ENCODE data around the gene COX4I1. TPM values are rescaled to one million over a fixed set of nuclear protein-coding genes. Genes with fewer than 3 reads are reported as not detected.

The COX4I1 gene
- total and polyA plus RNA-seq, 9 of the 15 experiments (the other 6 are each of a cell fraction or from before 2014, with no cell fraction given): 651 to 2,356 (median 1,032) TPM

DNA sequence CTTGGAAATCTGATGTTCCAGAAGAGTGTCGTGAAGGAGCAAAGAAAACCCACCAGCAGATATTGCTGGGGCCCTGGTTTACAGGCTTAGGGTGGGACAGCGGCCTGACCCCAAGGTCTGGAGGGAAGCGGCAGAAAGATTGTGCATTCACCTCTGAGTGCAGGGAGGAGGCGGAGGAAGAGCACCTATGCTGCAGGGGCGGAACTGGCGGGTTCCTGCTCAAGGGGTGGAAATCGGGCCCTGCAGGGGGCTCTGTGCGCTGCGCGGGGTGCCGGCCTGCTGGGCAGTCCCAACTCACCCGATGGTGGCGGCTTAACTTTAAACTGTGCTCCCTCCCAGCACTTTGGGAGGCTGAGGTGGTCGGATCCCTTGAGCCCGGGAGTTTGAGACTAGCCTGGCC lies 47.5 kb downstream of the COX4I1 start:
- TF ChIP-seq, protein P1, sequence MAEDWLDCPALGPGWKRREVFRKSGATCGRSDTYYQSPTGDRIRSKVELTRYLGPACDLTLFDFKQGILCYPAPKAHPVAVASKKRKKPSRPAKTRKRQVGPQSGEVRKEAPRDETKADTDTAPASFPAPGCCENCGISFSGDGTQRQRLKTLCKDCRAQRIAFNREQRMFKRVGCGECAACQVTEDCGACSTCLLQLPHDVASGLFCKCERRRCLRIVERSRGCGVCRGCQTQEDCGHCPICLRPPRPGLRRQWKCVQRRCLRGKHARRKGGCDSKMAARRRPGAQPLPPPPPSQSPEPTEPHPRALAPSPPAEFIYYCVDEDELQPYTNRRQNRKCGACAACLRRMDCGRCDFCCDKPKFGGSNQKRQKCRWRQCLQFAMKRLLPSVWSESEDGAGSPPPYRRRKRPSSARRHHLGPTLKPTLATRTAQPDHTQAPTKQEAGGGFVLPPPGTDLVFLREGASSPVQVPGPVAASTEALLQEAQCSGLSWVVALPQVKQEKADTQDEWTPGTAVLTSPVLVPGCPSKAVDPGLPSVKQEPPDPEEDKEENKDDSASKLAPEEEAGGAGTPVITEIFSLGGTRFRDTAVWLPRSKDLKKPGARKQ (CRISPR knock-in tag; IDR thresholded peaks at IDR 0.05): no peak
- TF ChIP-seq ZNF75A (CRISPR knock-in tag; IDR thresholded peaks at IDR 0.05): no peak
- TF ChIP-seq DPF2 (IDR thresholded peaks at IDR 0.05): no peak
- TF ChIP-seq FOXM1 (IDR thresholded peaks at IDR 0.05; ENCODE audit: low read depth): no peak
- TF ChIP-seq FOXM1 (CRISPR knock-in tag; IDR thresholded peaks at IDR 0.05; ENCODE audit: low read depth): no peak
- no peak for TF ChIP-seq ZFPM2 (CRISPR knock-in tag; IDR thresholded peaks at IDR 0.05)
- TF ChIP-seq, protein P2, sequence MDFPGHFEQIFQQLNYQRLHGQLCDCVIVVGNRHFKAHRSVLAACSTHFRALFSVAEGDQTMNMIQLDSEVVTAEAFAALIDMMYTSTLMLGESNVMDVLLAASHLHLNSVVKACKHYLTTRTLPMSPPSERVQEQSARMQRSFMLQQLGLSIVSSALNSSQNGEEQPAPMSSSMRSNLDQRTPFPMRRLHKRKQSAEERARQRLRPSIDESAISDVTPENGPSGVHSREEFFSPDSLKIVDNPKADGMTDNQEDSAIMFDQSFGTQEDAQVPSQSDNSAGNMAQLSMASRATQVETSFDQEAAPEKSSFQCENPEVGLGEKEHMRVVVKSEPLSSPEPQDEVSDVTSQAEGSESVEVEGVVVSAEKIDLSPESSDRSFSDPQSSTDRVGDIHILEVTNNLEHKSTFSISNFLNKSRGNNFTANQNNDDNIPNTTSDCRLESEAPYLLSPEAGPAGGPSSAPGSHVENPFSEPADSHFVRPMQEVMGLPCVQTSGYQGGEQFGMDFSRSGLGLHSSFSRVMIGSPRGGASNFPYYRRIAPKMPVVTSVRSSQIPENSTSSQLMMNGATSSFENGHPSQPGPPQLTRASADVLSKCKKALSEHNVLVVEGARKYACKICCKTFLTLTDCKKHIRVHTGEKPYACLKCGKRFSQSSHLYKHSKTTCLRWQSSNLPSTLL (IDR thresholded peaks at IDR 0.05): no peak
- Histone ChIP-seq H2AFZ (ENCODE audit: low read depth, low read length) (no peak overlapping the region), H3K4me1 (replicated peaks in 1 of 2; ENCODE audit: control insufficient read depth in 2 of 2, insufficient read depth in 2 of 2, low read length in 2 of 2) (peaks cover 0 to 17% of the 10 kb centered on the region in 2 experiments; a peak in 3 of 5 replicates), H3K4me3 (no peak overlapping the region), H3K79me2 (ENCODE audit: control insufficient read depth, insufficient read depth, low read length) (no peaks in the 10 kb centered on the region), H3K36me3 (ENCODE audit: control insufficient read depth, insufficient read depth, low read length) (no peaks in the 10 kb centered on the region), H3K9me3 (replicated peaks; ENCODE audit: control insufficient read depth, insufficient read depth, low read depth, low read length) (no peaks in the 10 kb centered on the region; the same call in 1 of the 2 replicates), H3K4me2 (ENCODE audit: insufficient read depth, low read length) (no peak overlapping the region), H4K20me1 (replicated peaks; ENCODE audit: control insufficient read depth, insufficient read depth, low read length) (peaks cover 3% of the 10 kb centered on the region; the same call in 1 of the 2 replicates), H3K9me1 (ENCODE audit: control insufficient read depth, insufficient read depth, low read length) (no peaks in the 10 kb centered on the region), H3K27me3 (ENCODE audit: control insufficient read depth in 2 of 2, insufficient read depth in 2 of 2, low read length in 2 of 2) (peaks cover 55 to 88% of the 10 kb centered on the region in 2 experiments), H3K9ac (ENCODE audit: insufficient read depth in 1 of 2, low read depth in 2 of 2, low read length in 2 of 2) (no peak overlapping the region), H3K27ac (ENCODE audit: extremely low read depth, low read depth, low read length) (no peak overlapping the region)
- intact Hi-C loops (cut with micrococcal nuclease): no loop called here
- in situ Hi-C loops (cut with MboI): no loop called here
- ATAC-seq: no peak
- DNase-seq (ENCODE audit: extremely low read depth in 1 of 4, low spot score in 3 of 4): no peak
- FAIRE-seq: no peak
- BruUV-seq (replicated peaks): no TSS peak
- WGBS (ENCODE audit: insufficient coverage, low coverage, missing lambda C conversion rate): 15% methylated on average over 13 of the region's 15 CpGs
- CTCF ChIA-PET (ENCODE audit: low intra/inter-chr PET ratio): no interaction called here
- POLR2A ChIA-PET: no interaction called here
